ENCODE data around the gene LGI2.

- TF ChIP-seq CTCF (IDR thresholded peaks at IDR 0.05) (no peak), POLR2AphosphoS5 (IDR thresholded peaks at IDR 0.05; ENCODE audit: insufficient read depth in 1 of 2, low read depth in 1 of 2) (no peak), POLR2A (IDR thresholded peaks at IDR 0.05) (no peak)
Observed at GRCh38 chr4:25000639-25001038, 30.1 kb downstream of the LGI2 start.

Data from vagina (tissue), 2 donors.